Neural cell (in vitro differentiated cells): ENCODE measurements around the gene SLMAP. TPM values are rescaled to one million over a fixed set of nuclear protein-coding genes. Genes with fewer than 3 reads are reported as not detected.

Experiments used
- H2AFZ ChIP-seq: fragments of 200-600, 300-800 bp; sonication (generic), shearing (Covaris generic); 2 replicates; pipeline ENCODE4 v1.6.0; 2014; ENCODE audit warnings: low read depth, mild to moderate bottlenecking, antibody characterized with exemption, low read length, moderate library complexity
- H3F3A ChIP-seq: fragments of 200-600 bp; shearing (Covaris generic); 2 replicates; pipeline ENCODE4 v1.6.1; 2016; ENCODE audit warnings: mild to moderate bottlenecking, moderate library complexity, mixed read lengths, antibody characterized with exemption, low read length; ENCODE audit not compliant: insufficient read depth, poor library complexity, severe bottlenecking
- H3K27ac ChIP-seq: fragments of 200-600, 300-800 bp; sonication (generic), shearing (Covaris generic); 2 replicates; pipeline ENCODE4 v1.5.1; 2014; ENCODE audit warnings: mild to moderate bottlenecking, low read length, moderate library complexity
- H3K27me3 ChIP-seq: fragments of 300-800, 200-600 bp; sonication (generic), shearing (Covaris generic); 2 replicates; pipeline ENCODE4 v1.6.0; 2014; ENCODE audit warnings: mild to moderate bottlenecking, low read depth, low read length, moderate library complexity; ENCODE audit not compliant: insufficient read depth
- H3K36me3 ChIP-seq: fragments of 300-800, 200-600 bp; sonication (generic), shearing (Covaris generic); 2 replicates; pipeline ENCODE4 v1.5.1; 2014; ENCODE audit warnings: mild to moderate bottlenecking, antibody characterized with exemption, low read length, moderate library complexity; ENCODE audit not compliant: insufficient read depth
- H3K4me2 ChIP-seq: fragments of 300-800, 200-600 bp; sonication (generic), shearing (Covaris generic); 2 replicates; pipeline ENCODE4 v1.6.0; 2014; ENCODE audit warnings: mild to moderate bottlenecking, low read length
- H3K4me3 ChIP-seq: fragments of 300-800, 200-600 bp; sonication (generic), shearing (Covaris generic); 2 replicates; pipeline ENCODE4 v1.5.1; 2014; ENCODE audit warnings: mild to moderate bottlenecking, low read length, moderate library complexity
- H3K79me2 ChIP-seq: fragments of 200-600 bp; shearing (Covaris generic); replicated peaks from 2 replicates; pipeline ENCODE4 v1.6.0; 2014; ENCODE audit warnings: mild to moderate bottlenecking, low read length, moderate library complexity; ENCODE audit not compliant: insufficient read depth
- H3K9ac ChIP-seq: fragments of 300-800, 200-600 bp; sonication (generic), shearing (Covaris generic); 2 replicates; pipeline ENCODE4 v1.6.1; 2016; ENCODE audit warnings: mild to moderate bottlenecking, low read length, mixed read lengths
- H3K9me2 ChIP-seq: fragments of 200-600 bp; shearing (Covaris generic); 2 replicates; pipeline ENCODE4 v1.6.1; 2016; ENCODE audit warnings: mild to moderate bottlenecking, low read length, mixed read lengths; ENCODE audit not compliant: insufficient read depth
- H3K9me3 ChIP-seq: fragments of 200-600, 300-800 bp; sonication (generic), shearing (Covaris generic); 2 replicates; pipeline ENCODE4 v1.6.1; 2016; ENCODE audit warnings: mild to moderate bottlenecking, mixed run types, low read length, moderate library complexity, mixed read lengths
- H4K20me1 ChIP-seq: fragments of 200-600 bp; shearing (Covaris generic); 2 replicates; pipeline ENCODE4 v1.6.1; 2016; ENCODE audit warnings: mild to moderate bottlenecking, mixed run types; ENCODE audit not compliant: insufficient read depth
- POLR2AphosphoS5 ChIP-seq: IDR thresholded peaks from 2 replicates; pipeline ENCODE4 v1.6.1; 2012
- RAD21 ChIP-seq: fragments of 450-650 bp; conservative IDR thresholded peaks from 2 replicates; pipeline ENCODE4 v1.6.1; 2014; ENCODE audit warnings: antibody characterized with exemption, mild to moderate bottlenecking, moderate library complexity
- SMC3 ChIP-seq: fragments of 450-650 bp; conservative IDR thresholded peaks from 2 replicates; pipeline ENCODE4 v1.6.1; 2014; ENCODE audit warnings: antibody characterized with exemption, mild to moderate bottlenecking, moderate library complexity; ENCODE audit not compliant: poor library complexity
- polyA plus RNA-seq: library from polyadenylated mRNA; depleted of rRNA; stranded (reverse); fragments of >200 nt; gene quantifications from 2 replicates; pipeline ENCODE4 v1.2.3, GENCODE V29; 2014
- TF ChIP-seq, protein P1 (sequence below): IDR thresholded peaks from 2 replicates; pipeline ENCODE4 v1.6.1; 2012; ENCODE audit warnings: borderline replicate concordance

Gene SLMAP
- polyA plus RNA-seq, 1 donor from 2014 or later: 42.1 TPM

DNA sequence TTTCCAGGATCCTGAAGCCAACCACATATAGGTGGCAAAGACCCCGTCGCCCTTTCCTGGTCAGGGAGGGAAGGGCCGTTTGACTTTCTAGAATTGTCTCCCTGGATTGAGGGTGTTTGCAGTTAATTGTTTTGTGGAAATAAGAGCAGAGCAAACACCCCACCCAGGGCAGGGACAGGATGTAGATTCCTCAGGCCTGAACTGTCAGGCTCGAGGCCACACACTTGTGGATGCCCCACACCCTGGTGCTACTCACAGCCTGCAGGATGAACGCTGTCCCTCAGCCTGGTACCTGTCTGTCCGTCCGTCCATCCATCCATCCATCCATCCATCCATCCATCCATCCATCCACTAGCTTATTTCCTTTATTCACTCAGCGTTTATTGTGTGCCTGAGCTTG, 222.2 kb downstream of the SLMAP start:
- Histone ChIP-seq H3K9me2 (no peaks in the 10 kb centered on the region), H3K36me3 (no peaks in the 10 kb centered on the region), H3K27ac (no peak overlapping the region), H3K9ac (no peak overlapping the region), H3K27me3 (no peaks in the 10 kb centered on the region), H3K9me3 (no peaks in the 10 kb centered on the region), H3K4me2 (no peak overlapping the region), H2AFZ (no peak overlapping the region), H3F3A (no peaks in the 10 kb centered on the region), H4K20me1 (no peaks in the 10 kb centered on the region), H3K4me3 (no peak overlapping the region), H3K79me2 (no peaks in the 10 kb centered on the region)
- no peak for TF ChIP-seq POLR2AphosphoS5
- no peak for TF ChIP-seq RAD21
- TF ChIP-seq, protein P1, sequence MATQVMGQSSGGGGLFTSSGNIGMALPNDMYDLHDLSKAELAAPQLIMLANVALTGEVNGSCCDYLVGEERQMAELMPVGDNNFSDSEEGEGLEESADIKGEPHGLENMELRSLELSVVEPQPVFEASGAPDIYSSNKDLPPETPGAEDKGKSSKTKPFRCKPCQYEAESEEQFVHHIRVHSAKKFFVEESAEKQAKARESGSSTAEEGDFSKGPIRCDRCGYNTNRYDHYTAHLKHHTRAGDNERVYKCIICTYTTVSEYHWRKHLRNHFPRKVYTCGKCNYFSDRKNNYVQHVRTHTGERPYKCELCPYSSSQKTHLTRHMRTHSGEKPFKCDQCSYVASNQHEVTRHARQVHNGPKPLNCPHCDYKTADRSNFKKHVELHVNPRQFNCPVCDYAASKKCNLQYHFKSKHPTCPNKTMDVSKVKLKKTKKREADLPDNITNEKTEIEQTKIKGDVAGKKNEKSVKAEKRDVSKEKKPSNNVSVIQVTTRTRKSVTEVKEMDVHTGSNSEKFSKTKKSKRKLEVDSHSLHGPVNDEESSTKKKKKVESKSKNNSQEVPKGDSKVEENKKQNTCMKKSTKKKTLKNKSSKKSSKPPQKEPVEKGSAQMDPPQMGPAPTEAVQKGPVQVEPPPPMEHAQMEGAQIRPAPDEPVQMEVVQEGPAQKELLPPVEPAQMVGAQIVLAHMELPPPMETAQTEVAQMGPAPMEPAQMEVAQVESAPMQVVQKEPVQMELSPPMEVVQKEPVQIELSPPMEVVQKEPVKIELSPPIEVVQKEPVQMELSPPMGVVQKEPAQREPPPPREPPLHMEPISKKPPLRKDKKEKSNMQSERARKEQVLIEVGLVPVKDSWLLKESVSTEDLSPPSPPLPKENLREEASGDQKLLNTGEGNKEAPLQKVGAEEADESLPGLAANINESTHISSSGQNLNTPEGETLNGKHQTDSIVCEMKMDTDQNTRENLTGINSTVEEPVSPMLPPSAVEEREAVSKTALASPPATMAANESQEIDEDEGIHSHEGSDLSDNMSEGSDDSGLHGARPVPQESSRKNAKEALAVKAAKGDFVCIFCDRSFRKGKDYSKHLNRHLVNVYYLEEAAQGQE: no peak
- no peak for TF ChIP-seq SMC3

Other genes starting within 250 kb of the SLMAP start
- 1.6 and 1.8 TPM in 2 replicates for gene DNAH12, start 212.0 kb upstream of the SLMAP start, polyA plus RNA-seq
- 9.6 and 10.3 TPM in 2 replicates for gene PDE12, start 200.0 kb upstream of the SLMAP start, polyA plus RNA-seq
- gene ARF4, start 159.0 kb upstream of the SLMAP start, polyA plus RNA-seq: 270 and 284 TPM in 2 replicates
- gene DENND6A, start 63.2 kb upstream of the SLMAP start, polyA plus RNA-seq: 24.0 and 25.4 TPM in 2 replicates